HG03060 (cell line): ENCODE results near the gene VPS26B.
"Not testable (repeated sequence)": the region's sequence is repeated elsewhere in the genome, so short reads cannot be mapped to it uniquely, and the experiment has no call there.

Experiments
- ATAC-seq: cut with Tn5 transposase; IDR thresholded peaks from one replicate; pipeline ENCODE4 v1.9.1; 2021; ENCODE audit warnings: low read depth, moderate number of reproducible peaks; ENCODE audit not compliant: unreplicated experiment

Gene VPS26B

DNA sequence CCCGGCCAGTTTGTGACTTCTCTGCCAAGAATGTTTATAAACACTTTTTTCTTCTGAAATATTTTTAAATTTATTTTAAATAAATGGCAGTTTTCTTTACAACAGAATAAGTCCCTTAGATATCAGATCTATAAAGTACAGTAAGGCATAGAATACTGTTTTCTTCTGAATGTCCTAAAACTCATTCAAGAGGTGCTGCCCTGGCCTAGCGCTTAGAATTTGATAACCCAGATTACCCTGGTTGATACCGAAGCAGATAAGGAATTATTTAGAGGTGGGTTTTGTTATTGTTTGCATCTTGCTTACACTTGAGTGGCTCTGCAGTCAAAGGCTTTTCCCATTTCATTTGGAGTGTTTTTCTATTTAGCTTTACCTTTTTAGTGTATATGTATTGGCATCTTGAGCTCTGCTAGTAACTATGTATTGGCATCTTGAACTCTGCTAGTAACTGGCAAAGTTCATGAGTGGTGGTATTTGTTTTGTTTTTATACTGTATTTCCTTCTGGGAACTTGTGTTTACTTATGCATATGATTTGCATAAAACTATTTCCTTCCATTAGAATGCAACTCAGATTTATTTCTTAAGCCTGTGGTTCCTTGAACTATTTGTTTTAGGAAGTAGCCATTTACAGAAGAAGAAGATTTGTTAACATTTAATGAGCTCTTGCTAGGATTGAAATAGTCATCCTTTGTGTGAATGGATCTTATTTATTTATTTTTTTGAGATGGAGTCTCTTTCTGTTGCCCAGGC lies 30.1 kb downstream of the VPS26B start:
- no peak for ATAC-seq

DNA sequence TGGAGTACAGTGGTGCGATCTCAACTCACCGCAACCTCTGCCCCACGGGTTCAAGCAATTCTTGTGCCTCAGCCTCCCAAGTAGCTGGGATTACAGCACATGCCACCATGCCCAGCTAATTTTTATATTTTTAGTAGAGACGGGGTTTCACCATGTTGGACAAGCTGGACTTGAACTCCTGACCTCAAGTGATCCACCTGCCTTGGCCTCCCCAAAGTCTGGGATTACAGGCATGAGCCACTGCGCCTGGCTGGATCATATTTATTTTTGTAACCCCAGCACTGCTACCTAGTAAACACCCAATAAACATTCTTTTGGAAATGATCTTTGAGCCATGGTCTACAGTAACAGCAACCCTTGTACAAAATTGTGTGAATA lies 30.7 kb downstream of the VPS26B start:
- ATAC-seq = not testable (repeated sequence)

DNA sequence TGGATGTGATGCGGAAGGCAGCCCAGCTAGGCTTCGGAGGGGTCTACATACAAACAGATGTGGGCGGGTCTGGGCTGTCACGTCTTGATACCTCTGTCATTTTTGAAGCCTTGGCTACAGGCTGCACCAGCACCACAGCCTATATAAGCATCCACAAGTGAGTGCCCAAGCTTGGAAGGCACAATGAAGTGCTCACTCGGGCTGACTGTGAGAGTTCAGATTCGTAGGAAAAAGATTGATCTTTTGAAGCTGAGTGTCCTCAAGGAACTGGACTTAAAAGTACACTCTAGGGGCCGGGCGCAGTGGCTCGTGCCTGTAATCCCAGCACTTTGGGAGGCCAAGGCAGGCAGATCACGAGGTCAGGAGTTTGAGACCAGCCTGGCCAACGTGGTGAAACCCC lies 32.6 kb downstream of the VPS26B start:
- ATAC-seq = no peak

DNA sequence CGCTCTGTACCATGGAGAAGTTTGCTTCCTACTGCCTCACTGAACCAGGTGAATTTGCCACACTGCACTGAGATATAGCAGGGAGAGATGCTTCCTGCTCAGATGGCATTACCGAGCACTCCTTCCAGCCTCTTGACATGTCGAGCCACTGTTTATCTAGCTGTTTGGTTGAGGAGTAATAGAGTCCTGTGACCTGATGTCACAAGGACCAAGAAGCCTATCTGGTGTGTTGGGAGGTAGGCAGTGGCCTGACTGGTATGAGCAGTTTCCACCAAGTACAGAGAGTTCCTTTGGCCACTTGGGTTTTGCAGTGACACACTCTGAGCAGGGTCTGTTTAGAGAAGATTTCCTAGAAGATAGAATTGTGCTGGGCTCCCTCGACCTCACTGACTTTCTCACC lies 34.1 kb downstream of the VPS26B start:
- no peak for ATAC-seq

DNA sequence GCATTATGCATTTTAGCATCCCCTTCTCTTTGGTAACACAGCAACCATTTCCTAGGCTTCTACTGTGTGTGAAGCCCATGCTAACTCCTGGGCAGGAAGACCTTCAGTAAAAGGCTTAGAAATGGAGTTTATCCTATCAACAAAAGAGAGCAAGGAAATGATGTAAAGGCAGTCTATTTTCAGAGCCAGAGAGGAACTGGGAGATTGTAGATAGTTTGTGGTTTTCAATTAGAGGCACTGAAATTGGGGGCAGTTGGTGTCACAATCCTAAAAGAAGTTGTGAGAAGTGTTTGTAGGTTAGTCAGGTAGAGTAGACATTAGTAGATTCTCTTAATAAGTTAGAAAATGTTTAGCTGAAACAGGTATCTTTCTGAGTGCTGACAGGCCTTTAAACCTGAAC lies 36.0 kb downstream of the VPS26B start:
- no peak for ATAC-seq

DNA sequence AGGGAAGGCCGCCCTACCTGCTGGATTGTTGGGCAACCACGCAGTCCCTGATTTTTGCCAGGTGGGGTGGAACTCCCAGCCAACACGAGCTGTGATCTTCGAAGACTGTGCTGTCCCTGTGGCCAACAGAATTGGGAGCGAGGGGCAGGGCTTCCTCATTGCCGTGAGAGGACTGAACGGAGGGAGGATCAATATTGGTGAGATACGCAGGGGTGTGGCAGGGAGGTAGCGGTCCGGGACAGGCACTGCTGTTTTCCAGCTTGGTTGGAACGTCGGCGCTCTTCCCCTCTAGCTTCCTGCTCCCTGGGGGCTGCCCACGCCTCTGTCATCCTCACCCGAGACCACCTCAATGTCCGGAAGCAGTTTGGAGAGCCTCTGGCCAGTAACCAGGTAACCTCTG lies 36.5 kb downstream of the VPS26B start:
- no peak for ATAC-seq

DNA sequence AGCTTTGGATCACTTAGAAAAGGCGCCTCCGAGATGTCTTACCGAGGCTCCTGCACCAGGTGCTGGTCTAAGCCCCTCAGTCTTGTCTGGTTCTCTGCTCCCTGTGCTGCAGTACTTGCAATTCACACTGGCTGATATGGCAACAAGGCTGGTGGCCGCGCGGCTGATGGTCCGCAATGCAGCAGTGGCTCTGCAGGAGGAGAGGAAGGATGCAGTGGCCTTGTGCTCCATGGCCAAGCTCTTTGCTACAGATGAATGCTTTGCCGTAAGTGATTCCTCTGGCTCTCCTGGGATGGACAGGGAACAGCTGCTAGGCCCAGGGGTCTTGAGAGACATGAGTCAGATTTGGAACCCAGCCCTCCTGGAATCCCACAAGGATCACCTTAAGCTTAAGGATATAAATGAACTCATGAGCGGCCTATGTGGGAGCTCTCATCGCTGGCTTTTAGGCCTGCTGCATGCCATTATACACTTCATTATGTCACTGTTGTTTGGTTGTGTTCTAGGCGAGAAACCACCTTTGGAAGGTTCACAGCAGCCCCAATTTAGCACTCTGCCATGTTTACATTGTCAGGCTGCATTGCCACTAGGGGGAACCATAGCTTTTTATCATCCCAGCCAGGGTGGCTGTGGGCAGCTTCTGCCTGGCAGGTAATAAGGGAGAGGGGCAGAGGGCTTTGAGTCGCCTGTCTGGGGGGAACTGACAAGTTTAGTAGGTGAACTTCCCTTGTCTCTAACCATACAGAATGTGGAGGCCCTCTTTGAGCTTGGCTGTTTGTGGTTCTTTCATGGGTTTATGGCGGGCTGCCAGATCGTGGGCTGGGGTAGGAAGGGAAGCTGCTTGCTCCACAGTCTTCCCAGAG lies 37.4 kb downstream of the VPS26B start:
- no peak for ATAC-seq

DNA sequence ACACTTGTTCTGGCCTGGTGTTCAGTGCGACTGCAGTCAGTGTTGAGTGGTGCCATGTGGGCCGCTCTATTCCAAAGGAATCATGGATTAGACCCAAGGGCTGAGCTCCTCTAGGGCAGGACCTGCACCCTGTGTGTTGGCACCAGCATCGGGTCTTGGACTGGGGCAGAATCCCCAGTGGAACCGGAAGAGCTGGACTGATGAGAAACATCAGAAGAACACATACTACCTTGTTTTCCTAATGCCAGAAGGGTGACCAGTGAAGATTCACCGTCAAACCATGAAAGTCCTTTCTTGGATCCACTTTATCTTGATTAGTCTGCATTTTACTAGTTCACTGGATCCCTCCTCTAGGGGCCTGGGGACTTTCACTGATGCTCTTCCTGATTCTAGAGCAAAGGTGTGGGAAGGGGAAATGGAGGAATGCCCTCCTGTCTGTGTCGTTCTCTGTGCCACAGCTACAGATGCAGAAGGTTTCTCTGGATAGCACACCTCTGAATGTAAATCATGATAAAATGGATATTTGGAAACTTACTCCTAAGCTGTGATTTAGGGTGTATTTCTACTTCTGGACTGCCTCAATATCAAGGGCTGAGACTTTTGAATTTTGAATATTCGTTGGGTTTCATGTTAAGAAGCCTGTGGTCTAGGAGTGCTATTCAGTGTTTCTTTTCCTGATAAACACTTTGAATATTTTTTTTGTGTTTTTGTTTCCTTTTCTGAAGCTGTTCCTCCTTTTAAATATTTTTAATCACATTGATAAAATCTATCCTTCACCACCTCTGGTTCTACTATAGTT lies 40.7 kb downstream of the VPS26B start:
- ATAC-seq = no peak

DNA sequence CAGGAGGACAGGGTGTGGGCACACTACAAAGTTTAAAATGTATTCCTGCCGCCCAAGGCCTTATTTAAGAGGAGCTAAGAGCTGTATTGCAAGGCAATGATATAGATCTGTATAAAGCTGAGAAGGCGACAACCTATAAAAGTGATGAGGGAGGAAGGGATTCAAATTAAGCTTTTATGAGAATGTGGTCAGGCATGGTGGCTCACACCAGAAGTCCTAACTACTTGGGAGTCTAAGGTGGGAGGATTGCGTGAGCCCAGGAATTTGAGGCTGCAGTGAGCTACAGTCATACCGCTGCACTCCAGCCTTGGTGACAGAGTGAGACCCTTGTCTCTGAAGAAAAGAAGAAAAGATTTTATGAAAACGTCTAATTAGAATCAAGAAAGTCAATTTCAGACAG lies 42.0 kb downstream of the VPS26B start:
- no peak for ATAC-seq

DNA sequence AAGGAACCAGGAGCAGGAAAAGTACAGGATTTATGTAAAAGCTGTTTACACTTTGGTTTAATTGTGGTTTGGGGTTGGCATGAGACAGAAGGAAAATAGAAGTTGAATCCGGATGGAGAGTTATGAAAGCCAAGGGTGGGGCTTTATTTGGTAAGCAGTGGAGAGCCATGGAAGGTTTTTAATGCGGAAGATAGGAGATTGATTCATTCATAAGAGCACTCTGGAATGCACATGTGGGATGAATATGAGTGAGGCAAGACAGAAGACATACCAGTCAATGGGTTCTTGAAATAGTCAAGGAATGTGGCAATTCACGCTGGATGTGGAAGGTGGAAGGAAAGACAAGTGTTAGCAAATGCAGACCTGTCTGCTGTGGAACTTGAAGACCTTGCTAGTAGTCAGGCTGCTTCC lies 42.4 kb downstream of the VPS26B start:
- no peak for ATAC-seq

DNA sequence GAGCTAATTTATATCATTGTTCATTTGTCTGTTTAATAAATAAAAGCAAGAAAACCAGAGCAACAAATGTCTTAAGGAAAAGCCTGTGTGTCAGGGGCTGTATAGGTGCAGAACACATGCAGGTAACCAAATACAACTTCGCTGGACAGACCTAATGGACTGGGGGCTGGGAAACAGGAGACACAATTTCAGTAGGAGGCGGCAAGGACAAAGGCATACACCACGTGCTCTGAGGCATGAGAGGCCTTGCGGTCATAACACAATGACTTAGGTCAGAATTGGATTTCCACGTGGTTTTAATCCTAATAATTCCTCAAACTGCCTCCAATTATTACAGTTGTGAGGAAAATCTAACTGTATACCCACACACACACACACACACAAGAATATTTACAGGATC lies 43.0 kb downstream of the VPS26B start:
- no peak for ATAC-seq

DNA sequence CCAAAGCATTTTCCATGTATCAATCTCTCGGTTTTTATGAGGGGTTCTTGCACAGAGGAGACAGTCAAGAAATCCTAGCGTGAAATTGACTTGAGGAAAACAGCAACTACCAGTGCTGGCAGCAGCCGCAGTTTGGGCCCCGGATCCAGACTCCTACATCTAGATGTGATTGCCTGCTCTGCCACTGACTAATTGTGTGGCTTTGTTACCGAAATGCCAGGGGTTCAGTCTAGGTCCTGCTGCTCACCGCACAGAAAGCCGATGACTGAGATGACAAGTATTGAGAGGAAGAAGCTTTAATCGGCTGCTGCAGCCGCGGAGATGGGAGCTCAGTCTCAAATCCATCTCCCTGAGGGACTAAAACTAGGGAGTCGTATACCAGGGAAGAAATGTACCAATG lies 43.5 kb downstream of the VPS26B start:
- ATAC-seq = no peak

DNA sequence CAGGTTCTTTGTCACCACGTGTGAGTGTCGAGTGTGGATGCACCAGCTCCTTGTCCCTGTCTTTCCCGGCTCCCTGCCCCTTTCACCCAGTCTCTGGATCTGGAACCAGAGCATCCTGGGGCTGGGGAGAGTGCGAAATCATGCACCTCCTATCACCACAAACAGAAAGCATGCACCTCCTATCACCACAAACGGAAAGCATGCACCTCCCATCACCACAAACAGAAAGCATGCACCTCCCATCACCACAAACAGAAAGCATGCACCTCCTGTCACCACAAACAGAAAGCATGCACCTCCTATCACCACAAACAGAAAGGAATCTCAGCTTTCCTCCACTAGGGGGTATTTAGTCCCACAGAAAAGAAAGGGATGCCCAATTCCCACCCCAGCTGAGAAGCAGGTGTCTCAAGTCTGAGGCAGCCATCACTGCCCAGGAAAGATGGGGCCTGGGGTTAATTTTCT lies 45.8 kb downstream of the VPS26B start:
- no peak for ATAC-seq

DNA sequence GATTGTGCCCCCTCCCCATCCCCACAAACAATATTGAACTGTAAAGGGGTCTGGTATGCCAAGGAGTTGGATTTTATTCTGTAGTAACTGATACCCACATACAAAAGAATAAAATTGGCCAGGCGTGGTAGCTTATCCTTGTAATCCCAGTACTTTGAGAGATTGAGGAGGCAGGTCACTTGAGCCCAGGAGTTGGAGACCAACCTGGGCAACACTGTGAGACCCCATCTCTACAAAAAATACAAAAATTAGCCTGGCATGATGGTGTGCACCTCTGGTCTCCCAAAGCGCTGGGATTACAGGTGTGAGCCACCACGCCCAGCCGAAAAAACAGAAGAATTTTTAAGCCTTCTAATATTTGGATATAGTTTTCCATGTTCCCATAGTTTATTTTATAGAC lies 47.5 kb downstream of the VPS26B start:
- ATAC-seq = no peak

DNA sequence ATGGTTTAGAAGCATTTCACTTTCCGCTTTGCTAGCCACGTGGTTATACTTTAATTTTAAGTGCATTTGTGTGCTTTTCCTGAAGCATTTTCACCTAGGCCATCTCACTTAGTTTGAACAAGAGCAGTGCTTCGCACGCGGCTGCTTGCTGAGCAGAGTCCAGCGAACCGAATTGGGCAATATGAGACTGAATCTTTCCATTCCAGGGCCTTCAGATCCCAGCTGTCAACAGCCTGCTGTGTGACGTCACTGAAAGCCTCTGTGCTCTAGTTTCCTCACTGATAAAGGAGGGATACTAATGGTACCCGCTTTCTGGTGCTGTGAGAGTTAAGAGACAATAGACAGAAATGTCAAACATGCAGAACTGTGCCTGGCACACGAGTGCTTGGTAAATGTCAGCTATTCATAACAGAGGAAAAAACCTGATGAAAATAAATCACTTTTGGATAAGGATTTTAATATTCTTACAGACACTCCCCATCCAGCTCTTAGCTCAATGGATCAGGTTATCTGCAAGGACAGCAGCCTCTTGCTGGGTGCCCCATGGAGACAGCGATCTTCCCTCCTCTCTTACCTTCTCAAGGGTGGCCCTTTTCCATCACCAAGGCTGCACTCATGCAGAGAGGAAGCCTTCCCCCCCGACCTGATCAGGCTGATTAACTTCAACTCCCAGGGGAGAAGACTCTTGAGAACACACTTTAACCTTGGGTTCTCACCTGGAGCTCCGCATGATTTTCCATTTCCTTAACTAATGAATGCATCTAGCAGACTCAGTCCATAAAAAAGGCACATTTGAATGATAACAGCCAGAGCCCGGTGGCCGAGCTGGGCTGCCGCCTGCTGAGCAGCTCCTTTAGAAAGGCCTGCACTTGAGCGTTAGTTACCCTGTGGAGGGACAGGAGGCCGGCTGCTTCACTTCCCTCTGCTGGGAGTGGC lies 48.2 kb downstream of the VPS26B start:
- ATAC-seq = no peak

DNA sequence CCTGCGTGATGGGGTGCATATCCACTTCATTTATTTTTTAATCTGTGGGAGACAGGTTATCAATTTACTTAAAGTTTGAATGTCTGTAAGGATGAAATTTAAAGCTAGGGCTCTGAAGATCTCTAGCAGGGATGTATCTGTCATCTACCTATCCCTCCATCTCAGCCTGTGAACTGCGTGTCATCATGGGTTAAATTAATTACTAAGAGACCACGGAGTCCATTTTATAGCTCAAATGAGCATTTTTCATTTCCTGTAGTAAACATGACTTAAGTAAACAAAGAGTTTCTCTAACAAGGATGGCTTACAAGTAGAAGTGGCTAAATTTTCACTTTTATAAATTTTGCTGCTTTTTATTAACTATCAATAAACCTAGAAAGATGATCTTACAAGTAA lies 48.8 kb downstream of the VPS26B start:
- ATAC-seq = no peak

DNA sequence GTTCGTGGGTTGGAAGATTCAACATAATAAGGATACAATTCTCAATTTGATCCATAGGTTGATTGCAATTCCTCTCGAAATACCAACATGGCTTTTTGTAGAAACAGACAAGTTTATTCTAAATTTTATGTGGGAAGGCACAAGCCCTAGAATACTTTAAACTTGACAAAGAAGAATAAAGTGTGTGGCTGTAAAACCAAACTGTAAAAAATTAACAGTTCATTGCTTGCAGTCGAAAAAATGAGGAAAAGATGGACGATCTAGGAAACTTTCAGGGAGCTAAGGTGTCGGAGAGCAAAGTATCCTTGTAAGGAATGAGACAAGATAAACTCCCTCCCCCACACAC lies 50.7 kb downstream of the VPS26B start:
- ATAC-seq = no peak

DNA sequence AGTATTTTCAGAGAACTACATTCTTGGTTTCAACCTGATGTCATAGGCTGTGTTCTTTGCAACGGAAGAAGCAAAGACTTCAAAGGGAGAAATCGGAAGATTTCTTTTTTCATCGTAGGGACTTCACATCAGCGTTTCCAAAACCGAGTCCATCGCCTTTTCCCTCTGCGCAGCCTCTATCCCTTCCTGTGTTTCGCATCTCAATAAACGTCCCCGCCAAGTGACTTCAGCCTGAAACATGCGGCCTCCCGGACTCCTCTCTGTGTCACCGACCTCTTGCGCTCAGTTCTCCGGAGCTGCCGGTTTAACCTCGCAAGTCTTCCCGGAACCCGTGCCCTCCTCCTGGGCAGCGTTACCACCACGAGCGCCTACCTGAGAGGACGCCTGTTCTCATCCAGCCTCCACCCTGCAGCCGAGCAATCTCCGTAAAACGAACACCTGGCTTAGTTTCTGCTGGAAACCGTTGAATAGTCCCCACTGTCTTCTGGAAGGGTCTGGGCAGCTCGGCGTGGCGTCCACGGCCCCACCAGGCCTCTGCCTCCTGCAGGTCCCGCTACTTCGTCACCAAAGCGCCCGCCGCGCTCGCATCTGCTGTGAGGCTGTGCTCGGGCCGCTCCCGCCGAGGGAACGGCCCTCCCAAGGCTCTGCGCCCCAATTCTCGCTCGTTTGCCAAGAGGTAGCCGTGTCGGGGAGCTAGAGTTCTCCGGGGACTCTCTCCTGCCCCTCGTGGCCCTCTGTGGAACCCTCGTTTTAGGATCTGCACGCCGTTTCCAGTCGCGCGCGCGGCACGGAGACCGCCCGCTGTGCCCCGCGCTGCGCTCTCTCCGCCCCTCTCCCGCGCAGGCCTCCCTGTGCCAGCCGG lies 51.3 kb downstream of the VPS26B start, which contains the start of gene GLB1L3:
TSS of gene GLB1L3 (plus strand) at position 846 of the 862 bp plus-strand sequence. CDS start 362 bp downstream, outside the sequence.
- no peak for ATAC-seq
